Left lobe of liver (tissue), 2 donors: ENCODE data around the gene CFAP97D1. TPM values are rescaled to one million over a fixed set of nuclear protein-coding genes. Genes with fewer than 3 reads are reported as not detected.

Source experiments
- ATAC-seq: fragments of 200-7000 bp; cut with Tn5 transposase; one replicate; pipeline ENCODE4 v1.9.1; 2020; ENCODE audit warnings: mild to moderate bottlenecking, moderate library complexity
- DNase-seq: peaks from one replicate; pipeline ENCODE4 v3.0.0-alpha.2; 2020; ENCODE audit warnings: low spot score
- total RNA-seq: library from RNA; stranded (reverse); gene quantifications from one replicate; pipeline ENCODE4 v1.2.1, GENCODE V29; 2021
- donor health status: DM: no; HTN: no; CAD: no; lungs with moderate emphysema.
- donor health status: DM: no; HTN: yes; CAD: no.

The CFAP97D1 gene
- total RNA-seq, result not detected

GRCh38 chr17:43780135-43780534, at the start of gene CFAP97D1:
Gene CFAP97D1 (plus strand): TSS chr17:43780435. CDS start chr17:43780463, 28 bp downstream.
- DNase-seq (no peak), ATAC-seq (no peak)

DNA sequence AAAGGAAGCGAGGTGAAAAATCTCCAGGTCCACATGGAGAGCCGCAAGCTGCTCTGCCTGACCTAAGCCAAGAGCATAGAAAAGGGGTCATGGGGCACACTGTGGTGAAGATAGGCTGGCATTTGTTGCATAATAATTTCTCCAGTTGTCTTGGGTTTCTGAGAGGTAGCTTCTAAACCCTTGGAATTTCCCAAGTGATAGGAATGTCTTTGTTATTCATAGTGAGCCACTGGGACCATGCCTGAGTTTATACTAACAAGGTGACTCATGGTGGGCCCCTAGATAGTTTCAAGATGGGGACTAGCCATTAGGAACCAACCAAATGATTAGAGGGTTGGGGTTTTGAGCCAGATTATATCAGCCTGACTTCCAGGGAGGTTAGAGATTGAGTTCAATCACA, 47.3 kb upstream of the CFAP97D1 start:
- no peak for ATAC-seq
- no peak for DNase-seq

GRCh38 chr17:43733956-43734355, 46.3 kb upstream of the CFAP97D1 start:
- no peak for DNase-seq
- peak; percentile 44 for ATAC-seq

DNA sequence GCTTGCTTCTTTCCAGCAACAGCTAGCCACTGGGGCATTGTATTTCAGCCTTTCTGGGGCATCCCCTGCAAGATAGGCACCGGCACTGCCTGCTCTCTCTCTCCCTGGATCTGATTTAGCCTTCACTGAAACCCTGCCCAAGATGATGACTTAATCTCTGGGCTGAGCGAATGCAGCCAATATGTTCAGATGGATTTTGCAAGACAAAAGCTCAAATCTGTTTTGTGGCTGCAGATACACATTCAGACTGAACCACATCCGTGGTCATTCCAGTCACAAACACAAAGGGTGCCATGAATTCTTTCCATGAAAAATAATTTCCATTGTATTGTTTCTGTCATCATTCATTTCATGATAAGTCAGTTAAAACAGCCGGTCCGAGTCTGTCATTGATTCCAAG, 45.9 kb upstream of the CFAP97D1 start:
- ATAC-seq (no peak), DNase-seq (no peak)

GRCh38 chr17:43736389-43736788, 43.8 kb upstream of the CFAP97D1 start:
- ATAC-seq (no peak), DNase-seq (no peak)

DNA sequence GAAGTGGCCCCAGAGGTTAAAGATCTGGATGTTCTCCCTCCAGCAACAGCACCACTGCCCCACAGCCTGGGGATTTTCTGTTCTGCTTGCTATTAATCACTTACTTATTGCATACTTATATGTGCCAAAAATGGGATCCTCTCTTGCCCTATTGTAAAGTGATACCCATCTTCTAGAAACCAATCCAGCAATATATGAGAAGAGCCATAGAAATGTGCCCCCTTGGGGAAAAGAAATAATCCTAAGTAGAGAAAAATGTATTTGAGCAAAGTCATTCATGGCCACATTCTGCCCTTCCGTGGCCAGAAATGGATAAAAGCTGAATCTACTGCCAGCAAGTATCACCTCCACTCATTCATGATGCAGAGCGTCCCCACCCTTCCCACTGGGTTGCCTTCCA, 42.5 kb upstream of the CFAP97D1 start:
- DNase-seq (no peak), ATAC-seq (no peak)

- DNase-seq, result no peak
- ATAC-seq, result no peak
Measured at GRCh38 chr17:43740541-43740940, 39.7 kb upstream of the CFAP97D1 start.

- ATAC-seq, result no peak
- DNase-seq, result no peak
Measured at GRCh38 chr17:43741636-43742035, 38.6 kb upstream of the CFAP97D1 start.

- peak; percentile 65 for ATAC-seq
- DNase-seq, result no peak
Measured at GRCh38 chr17:43745541-43745940, 34.7 kb upstream of the CFAP97D1 start.

DNA sequence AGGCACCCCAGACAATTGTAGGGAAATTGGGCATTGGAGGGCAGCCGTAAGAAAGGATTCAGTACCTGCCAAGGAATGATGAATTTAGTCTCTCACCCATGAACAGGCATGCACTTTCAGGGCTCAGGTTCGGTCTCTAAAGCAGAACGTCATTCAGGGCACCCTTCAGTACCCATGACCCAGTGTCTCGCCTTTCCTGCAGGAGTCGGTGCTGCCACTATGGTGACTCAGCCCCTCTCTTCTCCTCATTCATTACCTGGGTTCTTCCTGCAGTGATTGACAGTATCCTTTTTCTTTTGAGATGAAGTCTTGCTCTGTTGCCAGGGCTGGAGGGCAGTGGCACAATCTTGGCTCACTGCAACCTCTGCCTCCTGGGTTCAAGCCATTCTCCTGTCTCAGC, 30.1 kb upstream of the CFAP97D1 start:
- DNase-seq, result no peak
- ATAC-seq, result no peak

DNA sequence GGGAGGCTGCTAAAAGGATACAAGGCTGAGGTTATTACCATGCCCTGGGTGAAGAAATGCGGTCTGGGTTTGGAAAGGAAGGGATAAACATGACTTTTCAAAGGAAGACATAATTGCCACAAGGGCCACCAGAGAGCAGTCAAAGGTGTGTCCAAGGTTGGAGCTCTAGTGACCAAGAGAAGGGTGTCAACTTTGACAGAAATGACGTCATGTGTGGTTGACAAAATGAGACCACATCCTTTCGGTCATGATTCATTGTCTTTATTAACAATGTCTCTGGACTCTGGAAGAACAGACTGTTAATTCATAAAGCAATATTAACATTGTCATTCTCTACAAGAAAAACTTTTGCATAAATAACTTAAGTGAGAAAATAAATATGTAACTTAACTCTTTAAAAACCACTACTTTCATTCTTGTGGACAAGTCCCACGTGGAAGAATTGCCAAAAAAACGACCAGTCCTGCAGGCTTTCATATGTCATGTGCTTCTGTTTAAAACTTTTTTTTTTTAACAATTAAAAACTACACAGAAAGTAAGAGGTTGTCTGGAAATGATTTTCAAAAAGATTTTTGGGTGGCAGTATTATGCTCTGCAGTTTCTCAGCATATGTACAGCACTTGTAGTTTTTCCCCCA, 26.6 kb upstream of the CFAP97D1 start:
- no peak for DNase-seq

DNA sequence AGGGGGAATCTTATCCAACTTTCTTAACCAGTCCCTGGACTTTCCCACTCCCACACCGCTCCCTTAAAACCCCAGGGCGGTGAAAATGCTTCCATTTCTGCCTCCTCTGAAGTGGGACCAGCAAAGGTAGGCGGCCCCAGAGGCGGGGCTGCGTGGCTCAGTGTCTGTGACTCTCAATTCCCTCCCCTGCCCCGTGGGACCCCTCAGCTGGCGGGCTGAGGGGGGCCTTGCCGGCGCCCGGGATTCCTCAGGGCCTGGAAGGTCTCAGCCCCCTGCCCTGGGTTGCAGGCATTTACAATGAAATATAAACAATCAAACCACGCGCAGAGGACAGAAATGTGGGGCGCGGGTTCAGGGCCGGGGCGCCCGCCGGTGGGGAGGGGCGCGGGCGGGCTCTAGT, 25.3 kb upstream of the CFAP97D1 start:
- no peak for DNase-seq
- no peak for ATAC-seq

More for the DNA sequence above, 26.6 kb upstream of the CFAP97D1 start:
- ATAC-seq, result no peak

- peak; percentile 60 for ATAC-seq
- DNase-seq, result no peak
Measured at GRCh38 chr17:43755389-43755875, 24.8 kb upstream of the CFAP97D1 start.

GRCh38 chr17:43756201-43756600, 24.0 kb upstream of the CFAP97D1 start:
- ATAC-seq, result no peak
- DNase-seq, result no peak

- ATAC-seq (no peak), DNase-seq (no peak)
Measured at GRCh38 chr17:43757171-43757660, 23.0 kb upstream of the CFAP97D1 start.

GRCh38 chr17:43758086-43758485, 22.1 kb upstream of the CFAP97D1 start:
- ATAC-seq (no peak), DNase-seq (no peak)

GRCh38 chr17:43758497-43759174, 21.6 kb upstream of the CFAP97D1 start, which contains the start of gene SOST:
Gene SOST (minus strand): TSS chr17:43758791. CDS start chr17:43758741, 50 bp downstream.
- ATAC-seq (no peak), DNase-seq (no peak)

DNA sequence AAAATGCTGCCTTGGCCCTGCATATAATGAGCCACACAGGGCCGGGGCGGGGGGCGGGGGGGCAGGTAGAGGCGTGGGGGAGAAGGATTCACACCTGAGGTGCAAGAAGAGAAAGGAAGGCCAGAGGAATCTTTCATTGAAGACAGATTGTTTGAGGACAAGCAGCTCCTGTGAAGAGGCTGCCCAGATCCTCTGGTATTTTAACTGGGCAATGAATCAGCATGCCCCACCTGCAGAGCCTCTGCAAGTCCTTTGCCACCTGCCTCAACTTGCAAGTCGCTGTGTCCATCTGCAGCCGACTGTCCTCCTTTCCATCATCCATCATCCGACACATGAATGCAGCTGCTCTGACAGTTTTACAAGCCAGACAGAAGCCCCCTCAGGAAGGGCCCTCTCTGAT, 20.4 kb upstream of the CFAP97D1 start:
- no peak for ATAC-seq
- no peak for DNase-seq

GRCh38 chr17:43760254-43760852, 19.9 kb upstream of the CFAP97D1 start:
- peak; percentile 92 for DNase-seq
- ATAC-seq, result peak; percentile 100

DNA sequence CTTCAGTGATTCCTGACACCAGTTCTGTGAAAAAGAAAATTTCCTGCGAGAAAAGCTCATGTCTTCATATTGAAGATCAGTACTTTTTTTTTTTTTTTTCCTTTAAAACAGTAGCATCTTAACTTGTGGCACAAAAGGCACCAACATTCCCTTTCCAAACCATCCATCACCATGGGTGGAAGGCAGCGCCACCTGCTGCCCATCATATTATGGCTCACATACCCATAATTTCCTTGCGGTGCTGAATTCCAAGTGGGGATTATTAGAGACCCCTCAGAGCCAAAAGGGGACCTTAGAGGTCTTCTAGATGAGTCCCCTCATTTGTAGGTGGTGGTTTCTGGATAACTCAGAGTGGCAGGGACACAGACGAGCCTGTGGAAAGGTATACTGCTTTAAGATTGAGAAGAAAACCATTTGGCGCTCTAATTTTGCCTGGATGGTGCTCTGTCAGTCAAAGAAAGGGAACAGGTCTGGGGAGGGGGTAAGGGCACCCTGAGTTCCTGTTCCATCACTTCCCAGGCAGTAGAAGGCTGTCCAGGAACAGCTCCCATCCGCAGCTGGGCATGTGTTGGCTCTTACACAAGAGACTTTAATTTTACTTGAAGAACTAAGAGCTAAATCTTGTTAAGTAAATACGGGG, 13.7 kb upstream of the CFAP97D1 start:
- DNase-seq (no peak), ATAC-seq (peak; percentile 31)

DNA sequence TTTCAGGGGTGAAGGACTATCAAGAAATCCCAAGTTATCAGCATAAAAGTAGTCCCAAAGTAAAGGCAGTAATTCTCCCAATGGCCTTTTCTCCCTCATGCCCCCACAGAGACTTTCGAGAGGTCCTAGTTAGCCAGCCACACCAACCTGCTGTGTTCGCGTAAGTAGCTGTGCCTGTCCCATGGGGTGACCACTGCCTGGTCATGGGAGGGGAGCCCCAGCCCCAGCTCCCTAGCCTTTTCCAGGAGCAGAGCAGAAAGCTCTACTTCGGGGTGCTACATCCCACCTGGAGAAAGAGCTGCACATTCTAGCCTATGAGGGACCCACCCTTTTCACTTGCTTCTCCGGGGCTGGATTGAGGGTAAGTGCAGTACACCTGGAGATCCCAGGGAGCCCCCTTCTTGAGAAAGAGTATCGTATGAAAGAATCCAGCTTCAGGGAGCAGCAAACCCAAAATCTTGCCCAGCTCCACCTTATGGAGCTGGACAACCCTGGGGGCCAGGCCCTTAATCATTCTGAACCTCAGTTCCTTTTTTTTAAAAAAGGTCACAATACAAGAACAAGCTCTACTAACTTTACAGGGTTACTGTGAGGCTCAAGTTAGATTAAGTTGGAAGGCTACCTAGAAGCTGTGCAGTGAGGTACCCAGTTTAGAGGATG, 13.1 kb upstream of the CFAP97D1 start:
- DNase-seq, result no peak
- no peak for ATAC-seq
